Esophagus squamous epithelium (tissue), 4 donors: Measurements from ENCODE around the gene UBR2.

ENCODE experiments used
- POLR2A ChIP-seq, 4 donors: fragments of 450-650 bp; IDR thresholded peaks; one replicate each; pipeline ENCODE4 v1.6.1; 2017; ENCODE audit warnings: antibody characterized with exemption in 4 of 4, mild to moderate bottlenecking in 4 of 4, moderate library complexity in 3 of 4
- TF ChIP-seq, protein P1 (sequence below), 6 experiments: fragments of 450-650 bp in 4 of 6; fragments of 200-600 bp in 2 of 6; sonication (generic) in 2 of 6; IDR thresholded peaks; one replicate each; pipeline ENCODE4 v1.5.1; 2016 to 2019; ENCODE audit warnings: antibody characterized with exemption in 6 of 6, mild to moderate bottlenecking in 4 of 6, moderate library complexity in 4 of 6

DNA sequence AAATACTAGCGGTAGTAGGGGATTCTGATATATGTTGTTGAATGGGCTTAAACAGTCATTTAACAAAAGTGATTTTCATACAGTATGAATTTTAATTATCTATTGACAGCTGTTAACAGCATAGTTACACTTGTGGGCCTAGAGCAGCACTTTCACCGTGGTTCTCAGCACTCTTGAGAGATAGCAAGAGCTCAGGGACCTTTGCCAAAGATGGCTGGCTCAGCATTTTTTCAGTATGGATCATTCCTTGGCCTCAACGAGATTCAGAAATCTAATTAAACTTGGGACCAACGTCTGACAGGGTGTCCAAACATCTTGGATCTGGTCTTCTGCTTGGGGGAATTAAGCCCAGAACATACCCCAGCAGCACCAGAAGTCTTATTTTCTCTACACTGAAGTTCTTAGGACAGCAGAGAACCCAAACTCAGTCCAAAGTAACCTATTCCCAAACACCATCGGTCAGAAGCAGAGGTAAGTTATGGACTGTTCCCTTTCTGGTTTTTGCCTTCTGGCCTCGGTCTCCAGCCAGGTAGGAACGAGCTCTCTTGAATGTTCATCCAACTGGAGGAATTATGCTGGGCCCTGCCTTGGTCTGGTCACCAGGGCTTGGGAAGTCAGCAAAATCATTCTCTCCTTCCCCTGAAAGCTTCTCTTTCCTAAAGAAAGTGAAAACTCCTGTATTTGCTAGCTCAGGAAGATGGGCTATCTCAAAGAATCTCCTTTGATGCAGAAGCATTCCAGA lies 132.9 kb downstream of the UBR2 start:
- TF ChIP-seq, protein P1, sequence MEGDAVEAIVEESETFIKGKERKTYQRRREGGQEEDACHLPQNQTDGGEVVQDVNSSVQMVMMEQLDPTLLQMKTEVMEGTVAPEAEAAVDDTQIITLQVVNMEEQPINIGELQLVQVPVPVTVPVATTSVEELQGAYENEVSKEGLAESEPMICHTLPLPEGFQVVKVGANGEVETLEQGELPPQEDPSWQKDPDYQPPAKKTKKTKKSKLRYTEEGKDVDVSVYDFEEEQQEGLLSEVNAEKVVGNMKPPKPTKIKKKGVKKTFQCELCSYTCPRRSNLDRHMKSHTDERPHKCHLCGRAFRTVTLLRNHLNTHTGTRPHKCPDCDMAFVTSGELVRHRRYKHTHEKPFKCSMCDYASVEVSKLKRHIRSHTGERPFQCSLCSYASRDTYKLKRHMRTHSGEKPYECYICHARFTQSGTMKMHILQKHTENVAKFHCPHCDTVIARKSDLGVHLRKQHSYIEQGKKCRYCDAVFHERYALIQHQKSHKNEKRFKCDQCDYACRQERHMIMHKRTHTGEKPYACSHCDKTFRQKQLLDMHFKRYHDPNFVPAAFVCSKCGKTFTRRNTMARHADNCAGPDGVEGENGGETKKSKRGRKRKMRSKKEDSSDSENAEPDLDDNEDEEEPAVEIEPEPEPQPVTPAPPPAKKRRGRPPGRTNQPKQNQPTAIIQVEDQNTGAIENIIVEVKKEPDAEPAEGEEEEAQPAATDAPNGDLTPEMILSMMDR (IDR thresholded peaks at IDR 0.05), result no peak
- TF ChIP-seq POLR2A (IDR thresholded peaks at IDR 0.05), result no peak
